ENCODE data around the gene LMF1.

The LMF1 gene

DNA sequence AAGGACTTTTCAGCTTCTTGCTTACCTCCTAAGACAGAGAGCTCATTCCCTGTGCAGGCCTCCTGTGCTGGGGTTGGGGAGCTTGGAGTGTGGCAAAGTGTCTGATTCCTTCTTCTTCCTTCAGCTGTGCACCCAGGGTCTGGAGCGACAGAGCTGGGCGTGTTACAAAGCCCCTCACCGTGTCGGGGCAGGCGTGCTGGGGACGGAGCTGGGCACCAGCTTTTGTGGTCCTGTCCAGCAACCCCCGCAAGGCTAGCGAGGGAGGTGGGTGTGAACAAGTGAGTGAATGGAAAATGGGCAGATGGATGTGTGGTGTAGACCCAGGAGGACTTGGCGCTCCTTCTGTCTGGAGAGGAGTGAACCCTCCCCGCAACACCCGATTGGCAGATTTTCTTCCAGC lies 34.5 kb upstream of the LMF1 start:
- no peak for DNase-seq
- in situ Hi-C loops (cut with HindIII; ENCODE audit: low pct_ligation_motif_present, low pct_unique_long_range_greater_than_20kb, low sequenced_read_pairs), result no loop called here

DNA sequence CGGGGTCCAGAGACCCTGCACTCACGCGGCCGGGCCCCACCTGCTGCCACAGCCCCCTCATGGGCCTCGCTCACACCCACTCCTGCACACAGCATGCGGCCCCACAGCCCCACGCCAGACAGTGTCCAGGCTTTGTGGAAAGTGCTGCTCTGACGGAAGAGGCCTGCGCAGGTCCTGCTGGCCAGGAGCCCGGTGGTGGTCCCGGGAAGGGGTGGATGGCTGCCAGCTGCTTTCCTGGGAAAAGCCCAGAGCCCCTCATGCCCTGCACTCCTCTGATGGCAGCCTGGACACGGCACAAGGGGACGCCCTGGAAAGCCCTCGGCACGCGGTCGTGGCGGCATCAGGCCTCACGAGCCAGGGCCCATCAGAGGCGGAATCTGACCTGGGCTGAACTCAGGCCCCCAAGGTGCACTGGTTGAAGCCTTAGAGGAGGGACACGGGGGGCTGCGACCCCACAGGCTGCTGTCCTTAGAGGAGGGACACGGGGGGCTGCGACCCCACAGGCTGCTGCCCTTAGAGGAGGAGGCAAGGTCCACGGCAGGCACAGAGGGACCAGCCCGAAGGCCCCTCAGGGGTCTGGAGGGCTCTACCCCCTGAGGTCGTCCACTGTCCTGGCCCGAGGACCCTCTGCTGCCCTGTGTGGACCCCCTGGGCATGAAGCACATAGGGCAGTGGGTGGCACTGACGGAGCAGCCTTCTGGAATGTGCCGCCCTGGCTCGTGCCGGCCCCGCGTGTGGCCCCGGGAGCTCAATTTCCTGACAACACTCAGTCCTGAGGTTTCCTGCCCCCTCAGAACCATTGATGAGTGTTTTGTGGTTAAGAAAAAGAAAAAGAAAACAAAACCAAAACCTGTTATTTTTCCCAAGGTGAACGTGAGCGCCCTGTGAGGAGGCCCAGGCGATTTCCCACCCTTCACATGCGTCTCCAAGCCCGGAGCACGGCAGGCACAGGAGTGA lies 32.9 kb upstream of the LMF1 start:
- DNase-seq, result peak; percentile 48

GRCh38 chr16:1002399-1003166 lies 31.8 kb upstream of the LMF1 start:
- in situ Hi-C loops (cut with HindIII; ENCODE audit: low pct_ligation_motif_present, low pct_unique_long_range_greater_than_20kb, low sequenced_read_pairs), result no loop called here
- peak; percentile 99 for DNase-seq

More for the DNA sequence above, 32.9 kb upstream of the LMF1 start:
- in situ Hi-C loops (cut with HindIII; ENCODE audit: low pct_ligation_motif_present, low pct_unique_long_range_greater_than_20kb, low sequenced_read_pairs), result no loop called here

- in situ Hi-C loops (cut with HindIII; ENCODE audit: low pct_ligation_motif_present, low pct_unique_long_range_greater_than_20kb, low sequenced_read_pairs), result no loop called here
- DNase-seq, result no peak
Observed at GRCh38 chr16:1001096-1001495, 30.3 kb upstream of the LMF1 start.

GRCh38 chr16:1000608-1001007 lies 29.8 kb upstream of the LMF1 start:
- no peak for DNase-seq
- in situ Hi-C loops (cut with HindIII; ENCODE audit: low pct_ligation_motif_present, low pct_unique_long_range_greater_than_20kb, low sequenced_read_pairs), result no loop called here

DNA sequence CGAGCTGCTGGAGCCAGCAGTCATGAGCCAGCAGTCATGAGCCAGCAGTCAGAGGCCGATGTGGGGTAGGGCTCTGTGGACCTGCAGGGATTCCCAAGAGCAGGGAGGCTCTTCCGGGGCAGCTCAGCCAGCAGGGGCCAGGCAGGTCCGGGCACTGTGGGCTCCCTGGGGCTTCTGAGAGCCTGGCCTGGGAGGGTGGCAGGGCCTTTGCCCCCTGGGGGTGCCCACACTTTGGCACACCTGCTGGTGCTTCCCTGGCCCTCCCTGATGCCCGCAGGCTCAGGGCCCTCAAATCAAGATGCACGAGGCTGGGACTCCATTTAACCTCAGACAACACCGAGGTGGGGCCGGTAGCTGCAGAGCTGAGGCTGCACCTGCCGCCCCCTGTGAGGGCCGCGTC lies 28.9 kb upstream of the LMF1 start:
- DNase-seq, result no peak
- in situ Hi-C loops (cut with HindIII; ENCODE audit: low pct_ligation_motif_present, low pct_unique_long_range_greater_than_20kb, low sequenced_read_pairs), result loop anchor here (25.0 kb wide), 1 partner anchor 162 kb away; no protein-coding TSS in a partner anchor

DNA sequence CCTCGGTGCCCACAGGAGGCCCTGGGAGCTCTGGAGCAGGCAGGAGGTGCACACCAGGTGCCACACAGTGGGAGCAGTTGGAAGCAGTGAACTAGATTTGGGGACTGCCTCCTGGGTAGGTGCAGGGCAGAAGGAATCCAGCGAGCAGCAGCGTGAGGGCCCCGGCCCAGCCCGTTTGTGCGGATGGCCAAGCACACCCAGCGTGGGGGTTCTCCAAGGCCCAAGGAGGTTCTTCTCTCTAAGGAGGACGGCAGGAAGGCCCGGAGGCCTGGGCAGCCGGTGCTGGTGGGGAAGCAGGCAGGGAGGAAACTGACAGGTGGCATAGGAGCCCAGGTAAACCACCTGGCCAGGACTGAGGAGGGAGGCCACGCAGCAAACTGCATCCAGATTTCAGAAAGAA lies 27.8 kb upstream of the LMF1 start:
- no peak for DNase-seq
- in situ Hi-C loops (cut with HindIII; ENCODE audit: low pct_ligation_motif_present, low pct_unique_long_range_greater_than_20kb, low sequenced_read_pairs), result loop anchor here (25.0 kb wide), 1 partner anchor 161 kb away; no protein-coding TSS in a partner anchor

DNA sequence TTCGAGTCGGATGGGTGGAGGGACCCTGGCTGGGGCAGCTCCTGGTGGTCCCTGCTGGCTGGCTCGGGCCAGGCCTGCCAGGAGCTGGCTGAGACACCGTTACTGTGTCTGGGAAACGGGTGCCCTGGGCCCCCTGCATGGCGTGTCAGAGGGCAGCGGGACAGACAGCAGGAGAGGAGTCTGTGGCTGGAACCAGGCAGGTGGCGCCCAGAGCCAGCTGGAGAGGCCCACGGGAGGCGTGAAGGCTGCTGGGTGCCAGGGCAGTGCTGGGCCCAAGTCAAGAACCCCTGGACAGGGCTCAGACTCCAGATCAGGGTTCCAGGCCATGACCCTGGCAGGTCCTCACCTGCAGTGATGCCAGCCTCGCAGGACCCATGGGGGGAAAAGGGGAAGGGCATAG lies 27.4 kb upstream of the LMF1 start:
- no peak for DNase-seq
- in situ Hi-C loops (cut with HindIII; ENCODE audit: low pct_ligation_motif_present, low pct_unique_long_range_greater_than_20kb, low sequenced_read_pairs), result loop anchor here (25.0 kb wide), 1 partner anchor 161 kb away; no protein-coding TSS in a partner anchor

DNA sequence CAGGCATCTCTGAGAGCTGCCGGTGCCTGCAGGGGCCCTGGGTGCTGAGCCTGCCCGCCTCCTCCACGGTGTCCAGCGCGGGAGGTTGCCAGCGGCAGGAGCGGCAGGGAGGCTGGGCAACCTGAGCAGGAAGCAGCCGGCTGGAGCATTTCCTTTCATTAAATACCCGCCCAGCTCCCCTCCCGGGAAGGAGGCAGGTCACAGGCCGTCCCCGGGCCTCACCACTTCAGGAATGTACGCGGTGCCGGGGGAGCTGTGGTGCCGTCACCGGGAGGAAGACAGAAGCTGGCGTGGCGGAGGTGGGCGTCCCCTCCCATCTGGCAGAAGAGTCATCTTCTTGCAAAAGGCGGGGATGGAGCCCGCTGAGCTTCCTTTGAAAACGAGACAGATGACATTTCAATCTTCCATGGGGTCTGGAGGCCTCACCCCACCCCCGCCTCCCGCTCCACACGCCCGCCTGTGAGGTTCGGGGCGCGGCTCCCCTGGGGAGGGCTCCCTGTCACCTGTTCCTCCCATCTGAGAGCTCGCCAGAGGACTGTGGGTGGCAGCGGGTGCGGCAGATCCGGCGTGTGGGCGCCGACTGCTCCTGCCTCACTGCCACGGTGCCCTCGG lies 26.8 kb upstream of the LMF1 start:
- peak; percentile 57 for DNase-seq
- in situ Hi-C loops (cut with HindIII; ENCODE audit: low pct_ligation_motif_present, low pct_unique_long_range_greater_than_20kb, low sequenced_read_pairs), result loop anchor here (25.0 kb wide), 1 partner anchor 160 kb away; no protein-coding TSS in a partner anchor

GRCh38 chr16:996681-997080 lies 25.9 kb upstream of the LMF1 start:
- DNase-seq, result no peak
- in situ Hi-C loops (cut with HindIII; ENCODE audit: low pct_ligation_motif_present, low pct_unique_long_range_greater_than_20kb, low sequenced_read_pairs), result loop anchor here (25.0 kb wide), 1 partner anchor 159 kb away; no protein-coding TSS in a partner anchor

DNA sequence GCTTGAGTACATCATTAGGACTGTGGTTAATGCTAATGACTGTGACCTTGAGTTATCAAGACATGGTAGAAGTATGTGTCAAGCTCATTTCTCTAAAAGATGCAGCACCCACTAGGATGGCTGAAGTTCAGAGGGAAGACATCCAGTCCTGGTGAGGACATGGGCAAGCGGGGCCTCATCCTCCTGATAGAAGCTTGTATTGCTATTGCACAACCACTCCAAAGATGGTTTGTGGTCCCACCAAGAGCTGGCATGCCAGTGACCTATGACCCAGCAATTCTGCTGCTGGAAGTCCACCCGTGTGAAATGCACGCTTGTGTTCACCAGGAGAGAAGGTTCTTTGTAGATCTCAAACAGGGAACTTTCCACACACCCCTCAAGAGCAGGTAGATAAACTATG lies 25.0 kb upstream of the LMF1 start:
- DNase-seq, result no peak
- in situ Hi-C loops (cut with HindIII; ENCODE audit: low pct_ligation_motif_present, low pct_unique_long_range_greater_than_20kb, low sequenced_read_pairs), result loop anchor here (25.0 kb wide), 1 partner anchor 158 kb away; no protein-coding TSS in a partner anchor

- in situ Hi-C loops (cut with HindIII; ENCODE audit: low pct_ligation_motif_present, low pct_unique_long_range_greater_than_20kb, low sequenced_read_pairs), result loop anchor here (25.0 kb wide), 1 partner anchor 158 kb away; no protein-coding TSS in a partner anchor
- no peak for DNase-seq
Observed at GRCh38 chr16:995087-995486, 24.3 kb upstream of the LMF1 start.

DNA sequence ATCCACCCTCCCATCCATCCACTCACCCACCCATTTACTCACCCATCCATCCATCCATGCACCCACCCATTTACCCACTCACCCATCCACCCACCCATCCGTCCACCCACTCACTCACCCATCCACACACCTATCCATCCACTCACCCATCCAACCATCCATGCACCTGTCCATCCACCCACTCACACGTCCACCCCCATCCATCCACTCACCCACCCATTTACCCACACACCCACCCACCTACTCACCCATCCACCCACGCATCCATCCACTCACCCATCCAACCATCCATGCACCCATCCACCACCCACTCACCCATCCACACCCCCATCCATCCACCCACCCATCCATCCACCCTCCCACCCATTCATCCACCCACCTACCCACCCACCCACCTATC lies 22.9 kb upstream of the LMF1 start:
- no peak for DNase-seq
- in situ Hi-C loops (cut with HindIII; ENCODE audit: low pct_ligation_motif_present, low pct_unique_long_range_greater_than_20kb, low sequenced_read_pairs), result loop anchor here (25.0 kb wide), 1 partner anchor 156 kb away; no protein-coding TSS in a partner anchor

- DNase-seq, result no peak
- in situ Hi-C loops (cut with HindIII; ENCODE audit: low pct_ligation_motif_present, low pct_unique_long_range_greater_than_20kb, low sequenced_read_pairs), result loop anchor here (25.0 kb wide), 1 partner anchor 154 kb away; no protein-coding TSS in a partner anchor
Observed at GRCh38 chr16:991773-992172, 21.0 kb upstream of the LMF1 start.

DNA sequence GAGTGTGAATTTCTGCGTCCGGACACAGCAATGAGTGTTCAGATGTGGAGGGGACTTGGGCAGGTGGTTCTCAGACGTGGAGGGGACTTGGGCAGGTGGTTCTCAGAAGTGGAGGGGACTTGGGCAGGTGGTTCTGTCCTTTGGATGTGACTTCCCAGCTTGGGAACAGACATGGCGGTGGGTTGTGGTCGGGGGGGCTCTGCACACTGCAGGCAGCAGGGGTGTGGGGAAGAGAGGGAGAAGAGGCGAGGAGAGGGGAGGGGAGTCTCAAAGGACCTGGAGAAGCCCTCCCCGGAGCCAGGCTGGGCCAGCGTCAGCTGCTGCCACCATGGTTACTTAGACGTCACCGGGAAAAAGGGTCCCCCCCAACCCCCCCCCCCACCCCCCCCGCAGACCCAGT lies 20.6 kb upstream of the LMF1 start:
- no peak for DNase-seq
- in situ Hi-C loops (cut with HindIII; ENCODE audit: low pct_ligation_motif_present, low pct_unique_long_range_greater_than_20kb, low sequenced_read_pairs), result loop anchor here (25.0 kb wide), 1 partner anchor 154 kb away; no protein-coding TSS in a partner anchor

- in situ Hi-C loops (cut with HindIII; ENCODE audit: low pct_ligation_motif_present, low pct_unique_long_range_greater_than_20kb, low sequenced_read_pairs), result loop anchor here (25.0 kb wide), 1 partner anchor 153 kb away; no protein-coding TSS in a partner anchor
- DNase-seq, result no peak
Observed at GRCh38 chr16:990516-991291, 19.9 kb upstream of the LMF1 start.

DNA sequence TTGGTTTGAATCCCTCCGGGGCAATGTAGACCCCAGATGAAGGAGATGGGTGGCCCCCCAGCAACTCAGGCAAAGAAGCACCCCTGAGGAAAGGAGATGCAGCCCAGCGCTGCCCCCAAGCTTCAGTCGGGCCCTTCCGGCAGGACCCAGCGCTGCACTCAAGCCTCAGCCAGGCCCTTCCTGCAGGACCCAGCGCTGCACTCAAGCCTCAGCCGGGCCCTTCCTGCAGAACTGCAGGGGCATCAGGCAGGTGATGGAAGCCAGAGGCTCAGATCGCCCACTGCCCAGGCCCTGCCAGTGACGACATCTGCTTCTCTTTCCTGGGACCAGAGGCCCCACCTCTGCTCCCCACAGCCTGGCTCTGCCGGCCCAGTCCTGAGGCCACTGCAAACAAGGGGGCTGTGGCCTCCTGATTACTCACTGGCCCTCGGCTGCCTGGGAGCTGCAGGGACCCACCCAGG lies 18.6 kb upstream of the LMF1 start:
- DNase-seq, result no peak
- in situ Hi-C loops (cut with HindIII; ENCODE audit: low pct_ligation_motif_present, low pct_unique_long_range_greater_than_20kb, low sequenced_read_pairs), result loop anchor here (5.0 to 25.0 kb wide), 2 partner anchors 48 to 152 kb away; no protein-coding TSS in a partner anchor
